GM10248 (cell line): Measurements from ENCODE around the gene TAP2.

Source experiments
- CTCF ChIA-PET: fragments of 300-600 bp; sonication (Branson Sonifier 250); formaldehyde crosslinking; extraction: SDS; loops from one replicate; lab custom pipeline; 2021; ENCODE audit warnings: antibody characterized with exemption; lab: Yijun Ruan, JAX
- POLR2A ChIA-PET: fragments of 350-650 bp; sonication (Branson Sonifier 250); formaldehyde crosslinking; extraction: SDS; loops from one replicate; lab custom pipeline; 2020; ENCODE audit warnings: antibody characterized with exemption; lab: Yijun Ruan, JAX
- DNase-seq: peaks from one replicate; pipeline ENCODE4 v3.0.0; 2012; ENCODE audit errors: extremely low spot score
- TF ChIP-seq, protein P1 (sequence below): IDR thresholded peaks from 2 replicates; pipeline ENCODE4 v1.5.1; 2012; ENCODE audit warnings: mild to moderate bottlenecking, low read depth; ENCODE audit errors: extremely low read depth, missing control alignments, control extremely low read depth

Gene TAP2

GRCh38 chr6:32838114-32838958 is at the start of gene TAP2:
Gene TAP2, minus strand, starts transcription at chr6:32838739. Its CDS starts 506 bp downstream, at chr6:32838233.
- TF ChIP-seq, protein P1, sequence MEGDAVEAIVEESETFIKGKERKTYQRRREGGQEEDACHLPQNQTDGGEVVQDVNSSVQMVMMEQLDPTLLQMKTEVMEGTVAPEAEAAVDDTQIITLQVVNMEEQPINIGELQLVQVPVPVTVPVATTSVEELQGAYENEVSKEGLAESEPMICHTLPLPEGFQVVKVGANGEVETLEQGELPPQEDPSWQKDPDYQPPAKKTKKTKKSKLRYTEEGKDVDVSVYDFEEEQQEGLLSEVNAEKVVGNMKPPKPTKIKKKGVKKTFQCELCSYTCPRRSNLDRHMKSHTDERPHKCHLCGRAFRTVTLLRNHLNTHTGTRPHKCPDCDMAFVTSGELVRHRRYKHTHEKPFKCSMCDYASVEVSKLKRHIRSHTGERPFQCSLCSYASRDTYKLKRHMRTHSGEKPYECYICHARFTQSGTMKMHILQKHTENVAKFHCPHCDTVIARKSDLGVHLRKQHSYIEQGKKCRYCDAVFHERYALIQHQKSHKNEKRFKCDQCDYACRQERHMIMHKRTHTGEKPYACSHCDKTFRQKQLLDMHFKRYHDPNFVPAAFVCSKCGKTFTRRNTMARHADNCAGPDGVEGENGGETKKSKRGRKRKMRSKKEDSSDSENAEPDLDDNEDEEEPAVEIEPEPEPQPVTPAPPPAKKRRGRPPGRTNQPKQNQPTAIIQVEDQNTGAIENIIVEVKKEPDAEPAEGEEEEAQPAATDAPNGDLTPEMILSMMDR, result peak; percentile 98
- POLR2A ChIA-PET, result interaction anchor here (0.6 to 3.5 kb wide), 21 partner anchors 10 to 147 kb away, joined by 3 to 37 read pairs (median 4); partner anchors contain the start of genes HLA-DMA, HLA-DMB, PSMB9 and TAP1
- peak; percentile 94 for DNase-seq
- CTCF ChIA-PET, result interaction anchor here (0.6 to 11.2 kb wide), 57 partner anchors 9 to 1240 kb away, joined by 3 to 339 read pairs (median 4); partner anchors contain the start of genes ATF6B, HLA-DMA, HLA-DMB and HLA-DOB

GRCh38 chr6:32887616-32888015 is 49.1 kb upstream of the TAP2 start:
- no peak for DNase-seq
- ChIA-PET CTCF (interaction anchor here (7.4 kb wide), 1 partner anchor 97 kb away, joined by 111 read pairs; no protein-coding TSS in a partner anchor), POLR2A (no interaction called here)
- TF ChIP-seq, protein P1, result no peak

DNA sequence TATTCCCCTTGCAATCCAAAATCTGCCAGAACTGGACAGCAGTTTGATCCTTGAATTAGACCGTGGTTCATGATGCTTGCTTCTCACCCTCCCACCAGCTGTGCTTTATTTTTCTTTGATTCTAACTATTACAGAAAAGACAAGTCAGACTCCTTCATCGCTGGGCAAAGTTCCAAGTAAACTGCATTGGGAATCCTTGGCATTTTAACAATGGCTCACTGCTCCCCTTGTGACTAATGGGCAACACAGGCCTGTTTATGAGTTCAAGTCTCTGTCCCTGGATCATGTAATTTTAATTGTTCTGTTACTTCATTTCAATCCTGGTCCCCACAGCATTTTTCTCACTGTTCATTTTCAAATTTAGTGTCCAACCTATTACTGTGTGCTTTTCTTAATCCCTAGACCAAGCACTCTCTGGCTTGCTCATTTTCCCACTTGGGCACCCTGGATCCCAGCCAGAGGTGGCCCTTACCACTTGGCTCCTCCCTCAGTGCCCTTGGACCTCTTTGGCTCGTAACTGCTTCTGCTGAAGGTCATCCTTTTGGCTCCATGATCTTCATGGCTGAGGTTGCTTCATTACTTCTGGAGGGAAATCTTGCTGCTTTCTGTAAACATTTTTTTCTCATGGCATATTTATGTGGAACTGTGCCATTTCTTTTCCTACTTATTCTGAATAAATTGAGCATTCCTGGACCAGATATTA is 48.3 kb upstream of the TAP2 start:
- no peak for DNase-seq
- ChIA-PET CTCF (interaction anchor here (0.6 to 7.4 kb wide), 22 partner anchors 9 to 285 kb away, joined by 3 to 111 read pairs (median 6); partner anchors contain the start of genes HLA-DMA and TAP2), POLR2A (no interaction called here)
- TF ChIP-seq, protein P1, result no peak

- DNase-seq, result peak; percentile 63
- POLR2A ChIA-PET, result interaction anchor here (1.1 kb wide), 1 partner anchor 86 kb away, joined by 6 read pairs; no protein-coding TSS in a partner anchor
- CTCF ChIA-PET, result interaction anchor here (0.7 to 7.4 kb wide), 33 partner anchors 10 to 286 kb away, joined by 3 to 111 read pairs (median 6); partner anchors contain the start of genes HLA-DMA, HLA-DMB and TAP2
- TF ChIP-seq, protein P1, result peak; percentile 50
Measured at GRCh38 chr6:32885698-32886286, 47.3 kb upstream of the TAP2 start.

DNA sequence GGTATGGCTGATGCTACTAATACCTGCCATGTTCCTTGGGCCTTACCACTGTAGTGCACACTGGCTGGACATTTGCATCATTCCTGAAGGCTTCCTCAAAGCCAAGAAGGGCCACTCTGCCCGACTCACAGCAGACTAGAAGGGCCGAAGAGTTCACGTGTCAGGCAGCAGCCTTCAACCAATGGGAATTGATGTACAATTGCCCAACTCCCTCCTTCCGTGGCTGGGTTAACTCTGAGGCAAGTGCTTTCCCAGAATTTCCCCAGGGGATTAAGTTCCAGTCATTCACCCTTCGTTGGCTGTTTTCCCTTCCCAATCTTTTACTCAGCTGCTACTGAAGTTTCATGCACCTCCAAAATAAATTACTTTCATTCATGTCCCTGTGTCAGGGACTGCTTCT is 45.2 kb upstream of the TAP2 start:
- ChIA-PET POLR2A (no interaction called here), CTCF (interaction anchor here (0.8 to 7.4 kb wide), 3 partner anchors 9 to 101 kb away, joined by 3 to 111 read pairs (median 3); no protein-coding TSS in a partner anchor)
- no peak for DNase-seq
- TF ChIP-seq, protein P1, result no peak
